ENCODE data around the gene GALNT2. TPM values are rescaled to one million over a fixed set of nuclear protein-coding genes. Genes with fewer than 3 reads are reported as not detected.

GALNT2 gene
- total RNA-seq, 1 experiment from 2014 or later, result 62.2 TPM

- Histone ChIP-seq H3K4me3 (ENCODE audit: low read depth, low read length) (peak overlapping the region; percentile 93), H3K4me1 (peaks cover 6% of the 10 kb centered on the region; the same call in 1 of the 2 replicates), H3K36me3 (ENCODE audit: control insufficient read depth, insufficient read depth, low read length) (no peaks in the 10 kb centered on the region), H3K27me3 (replicated peaks; ENCODE audit: control insufficient read depth, insufficient read depth, low read length) (no peaks in the 10 kb centered on the region), H3K9me3 (no peaks in the 10 kb centered on the region)
- DNase-seq, result no peak
- Mint-ChIP-seq H3K36me3 (ENCODE audit: insufficient read depth, unreplicated experiment) (no peaks in the 10 kb centered on the region), H3K9me3 (ENCODE audit: unreplicated experiment) (peaks cover 5% of the 10 kb centered on the region), H3K27me3 (ENCODE audit: insufficient read depth, unreplicated experiment) (no peaks in the 10 kb centered on the region), H3K4me1 (ENCODE audit: low read depth, unreplicated experiment) (peaks cover 17% of the 10 kb centered on the region), H3K27ac (ENCODE audit: unreplicated experiment) (no peak overlapping the region), H3K4me3 (ENCODE audit: unreplicated experiment) (peak overlapping the region; percentile 93)
- no peak for TF ChIP-seq CTCF (IDR thresholded peaks at IDR 0.05; ENCODE audit: insufficient read depth in 1 of 2, low read depth in 1 of 2, low read length in 1 of 2, severe bottlenecking in 1 of 2, unreplicated experiment in 1 of 2)
- intact Hi-C loops (cut with micrococcal nuclease; ENCODE audit: unreplicated experiment), result loop anchor here (2.0 to 5.0 kb wide), 4 partner anchors 36 to 148 kb away; no protein-coding TSS in a partner anchor
- ChIA-PET POLR2A (no interaction called here), CTCF (no interaction called here)
- BruUV-seq (replicated peaks), result TSS peak; percentile 34
Measured at GRCh38 chr1:230068952-230069684, 2.1 kb downstream of the GALNT2 start.

- Mint-ChIP-seq H3K4me3 (ENCODE audit: unreplicated experiment) (no peak overlapping the region), H3K27ac (ENCODE audit: unreplicated experiment) (no peak overlapping the region), H3K27me3 (ENCODE audit: insufficient read depth, unreplicated experiment) (no peaks in the 10 kb centered on the region), H3K9me3 (ENCODE audit: unreplicated experiment) (no peaks in the 10 kb centered on the region), H3K4me1 (ENCODE audit: low read depth, unreplicated experiment) (peaks cover 17% of the 10 kb centered on the region), H3K36me3 (ENCODE audit: insufficient read depth, unreplicated experiment) (no peaks in the 10 kb centered on the region)
- Histone ChIP-seq H3K36me3 (ENCODE audit: control insufficient read depth, insufficient read depth, low read length) (no peaks in the 10 kb centered on the region), H3K27me3 (replicated peaks; ENCODE audit: control insufficient read depth, insufficient read depth, low read length) (no peaks in the 10 kb centered on the region), H3K4me1 (peaks cover 6% of the 10 kb centered on the region; the same call in 1 of the 2 replicates), H3K9me3 (no peaks in the 10 kb centered on the region), H3K4me3 (ENCODE audit: low read depth, low read length) (no peak overlapping the region)
- no peak for DNase-seq
- CTCF ChIA-PET, result interaction anchor here (0.6 kb wide), 2 partner anchors 32 to 110 kb away, joined by 4 to 6 read pairs; no protein-coding TSS in a partner anchor
- POLR2A ChIA-PET, result no interaction called here
- BruUV-seq (replicated peaks), result no TSS peak
- no peak for TF ChIP-seq CTCF (IDR thresholded peaks at IDR 0.05; ENCODE audit: insufficient read depth in 1 of 2, low read depth in 1 of 2, low read length in 1 of 2, severe bottlenecking in 1 of 2, unreplicated experiment in 1 of 2)
- intact Hi-C loops (cut with micrococcal nuclease; ENCODE audit: unreplicated experiment), result loop anchor here (2.0 to 5.0 kb wide), 4 partner anchors 35 to 148 kb away; no protein-coding TSS in a partner anchor
Measured at GRCh38 chr1:230069796-230070195, 2.8 kb downstream of the GALNT2 start.

- CTCF ChIA-PET, result interaction anchor here (0.6 kb wide), 2 partner anchors 32 to 109 kb away, joined by 4 to 6 read pairs; no protein-coding TSS in a partner anchor
- no peaks in the 10 kb centered on the region for H3K27me3 ChIP-seq (replicated peaks; ENCODE audit: control insufficient read depth, insufficient read depth, low read length)
- no peaks in the 10 kb centered on the region for H3K27me3 Mint-ChIP-seq (ENCODE audit: insufficient read depth, unreplicated experiment)
- no peak overlapping the region for H3K4me3 ChIP-seq (ENCODE audit: low read depth, low read length)
- no peak overlapping the region for H3K27ac Mint-ChIP-seq (ENCODE audit: unreplicated experiment)
- POLR2A ChIA-PET, result no interaction called here
- no peak overlapping the region for H3K4me3 Mint-ChIP-seq (ENCODE audit: unreplicated experiment)
- H3K4me1 ChIP-seq, result peaks cover 6% of the 10 kb centered on the region; the same call in 1 of the 2 replicates
- no peaks in the 10 kb centered on the region for H3K9me3 Mint-ChIP-seq (ENCODE audit: unreplicated experiment)
- no peak for TF ChIP-seq CTCF (IDR thresholded peaks at IDR 0.05; ENCODE audit: insufficient read depth in 1 of 2, low read depth in 1 of 2, low read length in 1 of 2, severe bottlenecking in 1 of 2, unreplicated experiment in 1 of 2)
- no TSS peak for BruUV-seq (replicated peaks)
- H3K36me3 ChIP-seq (ENCODE audit: control insufficient read depth, insufficient read depth, low read length), result no peaks in the 10 kb centered on the region
- peaks cover 12% of the 10 kb centered on the region for H3K4me1 Mint-ChIP-seq (ENCODE audit: low read depth, unreplicated experiment)
- no peak for DNase-seq
- no peaks in the 10 kb centered on the region for H3K9me3 ChIP-seq
- intact Hi-C loops (cut with micrococcal nuclease; ENCODE audit: unreplicated experiment), result no loop called here
- H3K36me3 Mint-ChIP-seq (ENCODE audit: insufficient read depth, unreplicated experiment), result no peaks in the 10 kb centered on the region
Measured at GRCh38 chr1:230070321-230071208, 3.5 kb downstream of the GALNT2 start.
